GM19328 (cell line): ENCODE results near the gene TSGA10.

Source experiments
- ATAC-seq: cut with Tn5 transposase; IDR thresholded peaks from one replicate; pipeline ENCODE4 v1.9.1; 2021; ENCODE audit warnings: mild to moderate bottlenecking, moderate library complexity; ENCODE audit not compliant: unreplicated experiment

The TSGA10 gene

GRCh38 chr2:98948956-98949739, 205.6 kb downstream of the TSGA10 start:
- ATAC-seq, result no peak

GRCh38 chr2:98947554-98947953, 207.2 kb downstream of the TSGA10 start:
- ATAC-seq, result no peak
